ENCODE data around the gene RIC8B.

RIC8B gene

DNA sequence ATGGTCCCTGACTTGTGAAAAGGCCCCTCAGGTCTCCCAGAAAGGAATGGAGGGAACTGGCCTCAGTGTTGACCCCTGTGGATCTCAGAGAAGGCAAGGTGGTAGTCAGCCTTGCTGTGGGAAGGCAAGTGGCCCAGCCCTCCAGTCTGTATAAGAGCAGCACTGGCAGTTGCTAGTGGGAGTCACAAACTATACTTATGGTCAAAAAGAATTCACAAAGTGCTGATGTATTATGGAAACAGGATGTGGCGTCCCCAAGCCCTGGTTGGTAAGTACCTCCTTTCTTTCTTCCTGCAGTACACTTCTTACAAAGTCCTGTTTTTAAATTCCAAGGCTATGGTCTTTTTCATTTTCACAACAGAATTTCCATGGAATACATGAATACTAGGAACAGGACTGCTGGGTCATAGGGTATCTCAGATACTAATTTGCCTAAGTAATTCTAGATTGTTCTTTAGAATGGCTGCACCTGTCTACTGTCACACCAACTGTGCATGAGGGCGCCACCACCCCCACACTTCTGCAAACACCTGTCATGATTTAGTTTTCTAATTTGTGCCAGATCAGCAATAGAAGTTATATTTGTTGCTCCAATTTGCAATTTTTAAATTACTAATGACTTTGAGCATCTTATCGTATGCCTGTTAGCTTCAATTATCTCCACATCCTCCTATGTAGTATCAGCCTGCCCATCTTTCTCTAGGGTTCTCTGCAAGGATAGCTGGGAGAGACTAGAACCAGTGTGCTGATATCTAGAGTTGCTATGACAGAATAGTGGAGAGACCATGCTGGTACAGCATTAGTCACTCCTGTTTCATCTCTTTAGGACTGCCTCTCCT lies 140.5 kb downstream of the RIC8B start:
- Histone ChIP-seq H3K4me2 (ENCODE audit: low read depth, low read length, poor library complexity, severe bottlenecking) (peak overlapping the region; percentile 3), H3K9me2 (replicated peaks; ENCODE audit: low read depth, low read length) (no peaks in the 10 kb centered on the region), H3K4me3 (ENCODE audit: low read length, poor library complexity, severe bottlenecking) (no peak overlapping the region), H3K36me3 (ENCODE audit: insufficient read depth, low read length) (no peaks in the 10 kb centered on the region), H3K9me3 (ENCODE audit: insufficient read depth, low read depth, low read length) (no peaks in the 10 kb centered on the region), H3F3A (ENCODE audit: low read depth) (no peaks in the 10 kb centered on the region), H3K4me1 (ENCODE audit: insufficient read depth, low read length, poor library complexity, severe bottlenecking) (peaks cover 10% of the 10 kb centered on the region), H3K79me2 (ENCODE audit: insufficient read depth, low read length) (no peaks in the 10 kb centered on the region), H3K27me3 (ENCODE audit: insufficient read depth, low read length, poor library complexity, severe bottlenecking) (peaks cover 33% of the 10 kb centered on the region), H4K20me1 (ENCODE audit: insufficient read depth, low read length, poor library complexity, severe bottlenecking) (no peaks in the 10 kb centered on the region), H2AFZ (ENCODE audit: low read length) (peak overlapping the region; percentile 12; the same call in 1 of the 2 replicates), H3K9ac (ENCODE audit: low read depth, low read length, poor library complexity, severe bottlenecking) (no peak overlapping the region)
- TF ChIP-seq CTCF (conservative IDR thresholded peaks at IDR 0.05; ENCODE audit: low read length) (no peak; the same call in 1 of the 2 replicates), EZH2phosphoT487 (IDR thresholded peaks at IDR 0.05; ENCODE audit: borderline replicate concordance) (no peak)

- H3K9me2 ChIP-seq (replicated peaks; ENCODE audit: low read depth, low read length): no peaks in the 10 kb centered on the region
- no peaks in the 10 kb centered on the region for H4K20me1 ChIP-seq (ENCODE audit: insufficient read depth, low read length, poor library complexity, severe bottlenecking)
- no peak for TF ChIP-seq EZH2phosphoT487 (IDR thresholded peaks at IDR 0.05; ENCODE audit: borderline replicate concordance)
- TF ChIP-seq CTCF (conservative IDR thresholded peaks at IDR 0.05; ENCODE audit: low read length): no peak
- H3K9me3 ChIP-seq (ENCODE audit: insufficient read depth, low read depth, low read length): no peaks in the 10 kb centered on the region
- H3K36me3 ChIP-seq (ENCODE audit: insufficient read depth, low read length): no peaks in the 10 kb centered on the region
- no peak overlapping the region for H3K9ac ChIP-seq (ENCODE audit: low read depth, low read length, poor library complexity, severe bottlenecking)
- H3K4me2 ChIP-seq (ENCODE audit: low read depth, low read length, poor library complexity, severe bottlenecking): no peak overlapping the region
- peaks cover 10% of the 10 kb centered on the region for H3K4me1 ChIP-seq (ENCODE audit: insufficient read depth, low read length, poor library complexity, severe bottlenecking)
- peaks cover 33% of the 10 kb centered on the region for H3K27me3 ChIP-seq (ENCODE audit: insufficient read depth, low read length, poor library complexity, severe bottlenecking)
- no peaks in the 10 kb centered on the region for H3K79me2 ChIP-seq (ENCODE audit: insufficient read depth, low read length)
- peak overlapping the region; percentile 12; the same call in 1 of the 2 replicates for H2AFZ ChIP-seq (ENCODE audit: low read length)
- H3F3A ChIP-seq (ENCODE audit: low read depth): no peaks in the 10 kb centered on the region
- no peak overlapping the region for H3K4me3 ChIP-seq (ENCODE audit: low read length, poor library complexity, severe bottlenecking)
These were observed 141.1 kb downstream of the RIC8B start for GRCh38 chr12:106915635-106916026.

- peaks cover 17% of the 10 kb centered on the region for H3K27me3 ChIP-seq (ENCODE audit: insufficient read depth, low read length, poor library complexity, severe bottlenecking)
These were observed 143.0 kb downstream of the RIC8B start for GRCh38 chr12:106917503-106917902.

More at GRCh38 chr12:106917503-106917902, 143.0 kb downstream of the RIC8B start:
- Histone ChIP-seq H3K79me2 (ENCODE audit: insufficient read depth, low read length) (no peaks in the 10 kb centered on the region), H2AFZ (ENCODE audit: low read length) (no peak overlapping the region), H3K9ac (ENCODE audit: low read depth, low read length, poor library complexity, severe bottlenecking) (no peak overlapping the region), H4K20me1 (ENCODE audit: insufficient read depth, low read length, poor library complexity, severe bottlenecking) (no peaks in the 10 kb centered on the region), H3F3A (ENCODE audit: low read depth) (no peaks in the 10 kb centered on the region), H3K4me2 (ENCODE audit: low read depth, low read length, poor library complexity, severe bottlenecking) (no peak overlapping the region), H3K4me1 (ENCODE audit: insufficient read depth, low read length, poor library complexity, severe bottlenecking) (peaks cover 10% of the 10 kb centered on the region), H3K9me3 (ENCODE audit: insufficient read depth, low read depth, low read length) (no peaks in the 10 kb centered on the region), H3K36me3 (ENCODE audit: insufficient read depth, low read length) (no peaks in the 10 kb centered on the region), H3K9me2 (replicated peaks; ENCODE audit: low read depth, low read length) (no peaks in the 10 kb centered on the region), H3K4me3 (ENCODE audit: low read length, poor library complexity, severe bottlenecking) (no peak overlapping the region)
- TF ChIP-seq CTCF (conservative IDR thresholded peaks at IDR 0.05; ENCODE audit: low read length) (no peak), EZH2phosphoT487 (IDR thresholded peaks at IDR 0.05; ENCODE audit: borderline replicate concordance) (no peak)
